Measurements from ENCODE around the gene KRT13.

Gene KRT13

DNA sequence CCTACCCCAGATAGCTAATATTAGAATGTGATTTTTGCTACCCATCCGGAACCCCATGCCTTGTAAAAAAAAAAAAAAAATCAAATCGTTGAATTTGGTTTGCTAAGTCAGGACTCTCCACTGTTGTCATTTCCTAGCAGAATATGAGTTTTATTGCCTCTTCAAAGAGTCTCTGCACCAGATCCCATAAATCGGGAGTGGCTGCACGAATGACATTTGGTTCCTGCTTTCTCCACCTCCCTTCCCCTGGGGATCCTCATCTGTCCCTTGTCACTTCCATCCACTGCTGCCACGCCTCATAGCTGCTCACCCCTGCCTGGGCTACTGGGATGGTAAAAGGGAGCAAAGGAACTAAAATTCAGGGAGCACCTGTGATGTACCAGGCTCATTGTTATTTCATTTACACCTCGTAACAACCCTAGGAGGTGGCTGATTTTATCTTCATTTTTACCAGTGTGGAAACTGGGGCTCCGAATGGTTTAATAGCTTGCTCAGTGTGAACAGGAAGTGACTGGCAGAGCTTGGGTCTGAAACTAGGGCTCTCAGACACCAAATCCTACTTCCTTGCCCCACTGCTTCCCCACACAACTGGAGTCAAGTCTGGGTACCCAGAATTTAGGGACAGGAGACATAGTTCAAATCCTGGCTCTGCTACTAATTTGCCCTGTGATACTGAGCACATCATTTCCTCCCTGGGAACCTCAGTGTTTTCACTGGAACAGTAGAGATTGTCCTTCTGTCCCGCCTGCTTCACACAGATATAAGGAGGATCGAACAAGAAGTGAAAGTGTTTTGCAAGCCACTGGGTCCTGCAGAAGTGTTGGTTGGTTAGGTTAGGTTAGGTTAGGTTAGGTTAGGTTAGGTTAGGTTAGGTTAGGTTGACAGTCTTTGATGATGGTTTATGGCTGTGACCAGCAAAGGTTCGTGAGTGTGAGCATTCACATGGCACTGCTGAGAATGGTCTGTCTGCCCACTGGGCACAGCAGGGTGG is 15.1 kb downstream of the KRT13 start:
- H3K4me1 ChIP-seq: no peaks in the 10 kb centered on the region
- no peak overlapping the region for H2AFZ ChIP-seq
- H3K9ac ChIP-seq: no peak overlapping the region
- H3K79me2 ChIP-seq: no peaks in the 10 kb centered on the region
- TF ChIP-seq, protein P1, sequence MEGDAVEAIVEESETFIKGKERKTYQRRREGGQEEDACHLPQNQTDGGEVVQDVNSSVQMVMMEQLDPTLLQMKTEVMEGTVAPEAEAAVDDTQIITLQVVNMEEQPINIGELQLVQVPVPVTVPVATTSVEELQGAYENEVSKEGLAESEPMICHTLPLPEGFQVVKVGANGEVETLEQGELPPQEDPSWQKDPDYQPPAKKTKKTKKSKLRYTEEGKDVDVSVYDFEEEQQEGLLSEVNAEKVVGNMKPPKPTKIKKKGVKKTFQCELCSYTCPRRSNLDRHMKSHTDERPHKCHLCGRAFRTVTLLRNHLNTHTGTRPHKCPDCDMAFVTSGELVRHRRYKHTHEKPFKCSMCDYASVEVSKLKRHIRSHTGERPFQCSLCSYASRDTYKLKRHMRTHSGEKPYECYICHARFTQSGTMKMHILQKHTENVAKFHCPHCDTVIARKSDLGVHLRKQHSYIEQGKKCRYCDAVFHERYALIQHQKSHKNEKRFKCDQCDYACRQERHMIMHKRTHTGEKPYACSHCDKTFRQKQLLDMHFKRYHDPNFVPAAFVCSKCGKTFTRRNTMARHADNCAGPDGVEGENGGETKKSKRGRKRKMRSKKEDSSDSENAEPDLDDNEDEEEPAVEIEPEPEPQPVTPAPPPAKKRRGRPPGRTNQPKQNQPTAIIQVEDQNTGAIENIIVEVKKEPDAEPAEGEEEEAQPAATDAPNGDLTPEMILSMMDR (IDR thresholded peaks at IDR 0.05): no peak
- no peak overlapping the region for H3K27ac ChIP-seq
- no peak overlapping the region for H3K4me2 ChIP-seq (ENCODE audit: low read length)
- H3K9me3 ChIP-seq (ENCODE audit: control insufficient read depth, low read length): no peaks in the 10 kb centered on the region
- no peak overlapping the region for H3K4me3 ChIP-seq (ENCODE audit: low read depth, low read length)
- H3K36me3 ChIP-seq (ENCODE audit: control insufficient read depth, insufficient read depth, low read length): no peaks in the 10 kb centered on the region
- H3K27me3 ChIP-seq (ENCODE audit: control insufficient read depth, insufficient read depth, low read length): no peaks in the 10 kb centered on the region

DNA sequence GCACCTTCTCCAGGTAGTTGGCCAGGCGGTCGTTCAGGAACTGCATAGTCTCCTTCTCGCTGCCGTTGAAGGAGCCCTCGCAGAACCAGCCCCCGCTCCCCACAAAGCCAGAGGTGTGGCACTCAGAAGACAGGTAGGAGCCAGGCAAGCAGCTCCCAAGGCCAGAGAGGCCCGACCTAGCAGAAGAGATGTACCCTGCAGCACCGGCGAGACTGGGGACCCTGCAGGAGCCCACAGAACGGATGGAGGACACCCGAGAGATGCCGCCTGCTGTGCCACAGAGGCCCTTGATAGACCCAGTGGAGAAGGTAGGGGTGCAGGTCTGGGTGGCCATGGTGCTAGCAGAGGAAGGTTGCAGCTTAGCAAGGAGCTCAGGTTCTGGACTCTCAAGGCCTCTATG is 15.9 kb downstream of the KRT13 start, which contains the start of gene KRT36:
Gene KRT36, minus strand, starts transcription at position 380 of the 400 bp plus-strand sequence. Its CDS starts 46 bp downstream, at position 334.
- Histone ChIP-seq H3K79me2 (no peaks in the 10 kb centered on the region), H3K4me2 (ENCODE audit: low read length) (no peak within 1 kb of the TSS), H3K27ac (no peak within 1 kb of the TSS), H3K4me1 (no peaks in the 10 kb centered on the region), H2AFZ (no peak within 1 kb of the TSS), H3K36me3 (ENCODE audit: control insufficient read depth, insufficient read depth, low read length) (no peaks in the 10 kb centered on the region), H3K4me3 (ENCODE audit: low read depth, low read length) (no peak within 1 kb of the TSS), H3K9me3 (ENCODE audit: control insufficient read depth, low read length) (no peaks in the 10 kb centered on the region), H3K27me3 (ENCODE audit: control insufficient read depth, insufficient read depth, low read length) (no peaks in the 10 kb centered on the region), H3K9ac (no peak within 1 kb of the TSS)
- TF ChIP-seq, protein P1 (IDR thresholded peaks at IDR 0.05): no peak

DNA sequence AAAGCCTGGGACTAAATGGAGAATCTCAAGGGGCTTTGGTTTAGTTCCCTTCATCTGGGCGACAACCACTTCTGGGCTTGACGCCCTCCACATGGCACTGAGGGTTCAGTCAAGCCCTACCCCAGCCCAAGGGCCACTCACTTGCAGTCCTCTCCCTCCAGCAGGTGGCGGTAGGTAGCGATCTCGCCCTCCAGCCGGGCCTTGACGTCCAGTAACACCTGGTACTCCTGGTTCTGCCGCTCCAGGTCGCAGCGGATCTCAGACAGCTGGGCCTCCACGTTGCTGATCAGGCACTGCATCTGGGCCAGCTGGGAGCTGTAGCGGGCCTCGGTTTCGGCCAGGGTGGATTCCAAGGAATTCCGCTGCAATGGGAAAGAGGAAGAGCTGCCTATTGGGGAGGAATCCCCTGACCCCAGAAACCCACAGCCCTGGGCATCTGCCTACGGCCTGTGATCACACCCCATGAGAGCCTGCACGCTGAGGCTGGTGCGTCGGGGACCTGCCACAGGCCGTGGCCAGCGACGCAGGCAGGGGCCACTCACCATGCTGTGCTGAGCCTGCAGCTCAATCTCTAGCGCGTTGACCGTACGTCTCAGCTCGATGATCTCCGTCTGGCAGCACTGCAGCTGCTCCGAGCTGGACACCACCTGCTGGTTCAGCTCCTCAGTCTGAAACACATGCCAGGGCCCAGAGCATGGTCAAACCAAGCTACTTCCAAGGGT is 18.4 kb downstream of the KRT13 start:
- H3K9ac ChIP-seq: no peak overlapping the region
- TF ChIP-seq, protein P1 (IDR thresholded peaks at IDR 0.05): peak; percentile 45
- no peak overlapping the region for H3K4me3 ChIP-seq (ENCODE audit: low read depth, low read length)
- H3K27me3 ChIP-seq (ENCODE audit: control insufficient read depth, insufficient read depth, low read length): no peaks in the 10 kb centered on the region
- H3K79me2 ChIP-seq: no peaks in the 10 kb centered on the region
- H3K36me3 ChIP-seq (ENCODE audit: control insufficient read depth, insufficient read depth, low read length): no peaks in the 10 kb centered on the region
- no peak overlapping the region for H2AFZ ChIP-seq
- H3K4me2 ChIP-seq (ENCODE audit: low read length): no peak overlapping the region
- H3K4me1 ChIP-seq: no peaks in the 10 kb centered on the region
- no peak overlapping the region for H3K27ac ChIP-seq
- no peaks in the 10 kb centered on the region for H3K9me3 ChIP-seq (ENCODE audit: control insufficient read depth, low read length)

DNA sequence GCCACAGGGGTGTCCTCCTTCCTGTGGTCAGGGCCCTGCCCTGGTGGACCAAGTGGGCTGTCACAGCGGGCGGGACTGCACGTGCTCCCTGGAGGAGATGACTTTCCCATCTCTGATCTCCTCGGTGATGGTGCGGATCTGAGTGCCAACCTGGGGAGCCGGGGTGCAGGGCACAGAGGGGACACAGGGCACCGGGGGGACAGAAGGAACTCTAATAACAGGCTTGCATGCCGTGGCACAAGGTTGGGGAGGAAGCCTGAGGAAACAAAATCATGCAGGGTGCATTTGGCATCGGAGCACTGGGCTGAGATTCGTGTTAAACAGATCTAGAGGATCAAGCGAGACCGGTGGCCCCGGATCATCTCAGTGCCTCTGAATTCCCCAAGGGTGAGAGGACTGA is 19.1 kb downstream of the KRT13 start:
- TF ChIP-seq, protein P1 (IDR thresholded peaks at IDR 0.05): no peak
- Histone ChIP-seq H3K4me1 (no peaks in the 10 kb centered on the region), H3K9me3 (ENCODE audit: control insufficient read depth, low read length) (no peaks in the 10 kb centered on the region)

More for the DNA sequence above, 19.1 kb downstream of the KRT13 start:
- H3K4me3 ChIP-seq (ENCODE audit: low read depth, low read length): no peak overlapping the region
- H3K36me3 ChIP-seq (ENCODE audit: control insufficient read depth, insufficient read depth, low read length): no peaks in the 10 kb centered on the region
- H3K27ac ChIP-seq: no peak overlapping the region
- H3K79me2 ChIP-seq: no peaks in the 10 kb centered on the region
- no peaks in the 10 kb centered on the region for H3K27me3 ChIP-seq (ENCODE audit: control insufficient read depth, insufficient read depth, low read length)
- H3K9ac ChIP-seq: no peak overlapping the region
- H3K4me2 ChIP-seq (ENCODE audit: low read length): no peak overlapping the region
- no peak overlapping the region for H2AFZ ChIP-seq
